ENCODE measurements around the gene CEP19.
A peak's percentile ranks its signal among the peaks of the same experiment; 100 is the strongest.
"Not testable (repeated sequence)": the region's sequence is repeated elsewhere in the genome, so short reads cannot be mapped to it uniquely, and the experiment has no call there.

The CEP19 gene

DNA sequence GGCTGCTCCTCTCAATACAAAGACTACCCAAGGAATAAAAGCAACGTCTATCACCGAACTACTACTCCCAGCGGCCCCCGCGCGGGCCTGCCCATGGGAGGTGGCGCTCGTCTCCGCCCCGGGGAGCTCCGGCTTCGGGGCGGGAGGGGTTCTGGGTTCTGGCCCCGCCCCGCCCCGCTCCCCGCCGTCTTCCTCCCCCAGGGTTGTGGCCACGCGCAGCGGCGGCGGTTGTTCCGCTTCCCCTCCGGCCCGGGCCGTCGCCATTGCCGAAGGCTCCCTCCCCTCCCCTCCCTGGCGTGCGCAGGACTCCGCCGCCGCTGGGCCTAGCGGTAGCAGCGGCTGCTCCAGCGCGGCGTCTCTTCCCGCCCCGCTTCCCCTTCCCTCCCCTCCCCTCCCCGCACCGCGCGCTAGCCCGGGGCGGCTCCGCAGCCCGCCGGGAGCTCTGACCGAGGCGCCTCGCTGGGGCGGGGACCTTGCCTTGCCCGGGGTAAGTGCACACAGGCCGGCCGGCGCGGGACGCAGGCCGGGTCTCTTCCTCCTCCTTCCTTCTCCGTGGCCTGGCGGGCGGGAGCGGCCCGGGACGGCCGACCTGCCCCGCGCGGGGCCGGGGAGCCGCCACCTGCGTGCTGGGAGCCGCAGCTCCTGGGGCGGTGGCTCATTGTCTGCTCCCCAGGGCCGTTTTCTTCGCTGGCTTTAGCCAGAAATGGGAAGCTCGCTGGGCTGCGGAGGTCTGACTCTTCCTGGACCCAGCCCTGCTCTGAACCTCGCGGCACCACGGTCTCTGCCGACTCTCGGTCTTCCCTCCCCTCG, 27.8 kb upstream of the CEP19 start, which contains the start of gene PAK2:
Gene PAK2 (plus strand): TSS at position 187 of the 810 bp plus-strand sequence. CDS start 42,790 bp downstream, outside the sequence.
- H3K9me3 ChIP-seq (ENCODE audit: control insufficient read depth, low read length) = no peaks in the 10 kb centered on the region

DNA sequence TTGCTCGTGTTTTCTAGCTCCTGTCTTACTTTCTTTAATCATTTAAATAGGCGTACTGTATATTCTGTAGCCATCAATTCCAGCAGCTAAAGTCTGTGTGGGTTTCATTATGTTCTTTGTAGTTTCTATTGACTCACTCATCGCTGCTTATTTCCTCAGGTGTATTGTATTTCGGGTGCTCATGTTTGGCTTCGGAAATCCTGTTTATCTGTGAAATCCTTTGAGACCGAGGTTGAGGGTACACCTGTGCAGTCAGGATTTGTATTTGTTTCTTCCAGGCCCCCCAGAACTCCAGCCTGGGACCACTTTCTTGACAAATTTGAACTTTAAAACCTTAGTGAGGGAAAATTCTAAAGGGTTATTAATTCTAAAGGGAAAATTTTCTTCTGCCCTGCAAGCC, 25.6 kb upstream of the CEP19 start:
- Histone ChIP-seq H3K27me3 (replicated peaks; ENCODE audit: control insufficient read depth, insufficient read depth, low read length) (no peaks in the 10 kb centered on the region), H3K9me3 (ENCODE audit: control insufficient read depth, low read length) (no peaks in the 10 kb centered on the region), H3K9ac (ENCODE audit: low read length) (no peak overlapping the region), H3K4me1 (ENCODE audit: control insufficient read depth, insufficient read depth, low read length) (peaks cover 15% of the 10 kb centered on the region), H3K36me3 (ENCODE audit: control insufficient read depth, insufficient read depth, low read length, severe bottlenecking) (no peaks in the 10 kb centered on the region), H3K4me3 (ENCODE audit: low read length) (no peak overlapping the region)
- DNase-seq (ENCODE audit: low read depth) = no peak

More for the DNA sequence above, 27.8 kb upstream of the CEP19 start, which contains the start of gene PAK2:
- H3K36me3 ChIP-seq (ENCODE audit: control insufficient read depth, insufficient read depth, low read length, severe bottlenecking) = no peaks in the 10 kb centered on the region
- peak within 1 kb of the TSS; percentile 97 for H3K9ac ChIP-seq (ENCODE audit: low read length)
- H3K4me3 ChIP-seq (ENCODE audit: low read length) = peak within 1 kb of the TSS; percentile 97
- DNase-seq (ENCODE audit: low read depth) = peak; percentile 96
- peaks cover 20% of the 10 kb centered on the region for H3K4me1 ChIP-seq (ENCODE audit: control insufficient read depth, insufficient read depth, low read length)
- no peaks in the 10 kb centered on the region for H3K27me3 ChIP-seq (replicated peaks; ENCODE audit: control insufficient read depth, insufficient read depth, low read length)

DNA sequence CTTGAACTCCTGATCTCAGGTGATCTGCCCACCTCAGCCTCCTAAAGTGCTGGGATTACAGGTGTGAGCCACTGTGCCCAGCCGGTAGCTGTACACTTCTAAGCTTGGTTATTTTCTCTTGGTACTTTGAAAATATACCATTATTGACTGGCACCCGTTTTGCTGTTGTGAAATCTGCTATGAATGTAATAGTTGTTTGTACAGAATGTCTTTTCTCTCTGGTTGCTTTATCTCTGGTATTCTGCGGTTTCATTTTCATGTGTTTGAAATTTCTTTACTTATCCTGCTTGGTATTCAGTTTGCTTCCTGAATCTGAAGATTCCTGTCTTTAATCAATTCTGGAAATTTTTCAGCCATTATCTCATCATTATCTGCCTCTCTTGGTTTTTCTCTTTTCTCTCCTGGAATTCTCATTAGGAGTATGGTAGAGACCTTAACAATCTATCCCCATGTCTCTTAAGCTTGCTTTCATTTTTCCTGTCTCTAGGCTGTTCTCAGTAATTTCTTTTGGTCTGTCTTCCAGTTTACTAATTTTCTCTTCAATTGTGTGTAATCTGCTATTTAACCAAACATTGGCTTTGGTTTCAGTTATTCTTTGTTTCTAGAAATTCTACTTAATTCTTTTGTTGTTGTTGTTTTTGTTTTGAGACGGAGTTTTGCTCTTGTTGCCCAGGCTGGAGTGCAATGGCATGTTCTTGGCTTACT, 24.8 kb upstream of the CEP19 start:
- H3K4me1 ChIP-seq (ENCODE audit: control insufficient read depth, insufficient read depth, low read length) = peaks cover 9% of the 10 kb centered on the region
- no peaks in the 10 kb centered on the region for H3K36me3 ChIP-seq (ENCODE audit: control insufficient read depth, insufficient read depth, low read length, severe bottlenecking)
- no peak overlapping the region for H3K9ac ChIP-seq (ENCODE audit: low read length)
- no peaks in the 10 kb centered on the region for H3K9me3 ChIP-seq (ENCODE audit: control insufficient read depth, low read length)
- no peaks in the 10 kb centered on the region for H3K27me3 ChIP-seq (replicated peaks; ENCODE audit: control insufficient read depth, insufficient read depth, low read length)
- H3K4me3 ChIP-seq (ENCODE audit: low read length) = no peak overlapping the region
- no peak for DNase-seq (ENCODE audit: low read depth)

- Histone ChIP-seq H3K4me3 (ENCODE audit: low read length) (no peak overlapping the region), H3K9ac (ENCODE audit: low read length) (no peak overlapping the region), H3K9me3 (ENCODE audit: control insufficient read depth, low read length) (no peaks in the 10 kb centered on the region), H3K4me1 (ENCODE audit: control insufficient read depth, insufficient read depth, low read length) (peaks cover 3% of the 10 kb centered on the region), H3K27me3 (replicated peaks; ENCODE audit: control insufficient read depth, insufficient read depth, low read length) (no peaks in the 10 kb centered on the region), H3K36me3 (ENCODE audit: control insufficient read depth, insufficient read depth, low read length, severe bottlenecking) (no peaks in the 10 kb centered on the region)
- peak; percentile 27 for DNase-seq (ENCODE audit: low read depth)
Measured at GRCh38 chr3:196735751-196736150, 23.7 kb upstream of the CEP19 start.

DNA sequence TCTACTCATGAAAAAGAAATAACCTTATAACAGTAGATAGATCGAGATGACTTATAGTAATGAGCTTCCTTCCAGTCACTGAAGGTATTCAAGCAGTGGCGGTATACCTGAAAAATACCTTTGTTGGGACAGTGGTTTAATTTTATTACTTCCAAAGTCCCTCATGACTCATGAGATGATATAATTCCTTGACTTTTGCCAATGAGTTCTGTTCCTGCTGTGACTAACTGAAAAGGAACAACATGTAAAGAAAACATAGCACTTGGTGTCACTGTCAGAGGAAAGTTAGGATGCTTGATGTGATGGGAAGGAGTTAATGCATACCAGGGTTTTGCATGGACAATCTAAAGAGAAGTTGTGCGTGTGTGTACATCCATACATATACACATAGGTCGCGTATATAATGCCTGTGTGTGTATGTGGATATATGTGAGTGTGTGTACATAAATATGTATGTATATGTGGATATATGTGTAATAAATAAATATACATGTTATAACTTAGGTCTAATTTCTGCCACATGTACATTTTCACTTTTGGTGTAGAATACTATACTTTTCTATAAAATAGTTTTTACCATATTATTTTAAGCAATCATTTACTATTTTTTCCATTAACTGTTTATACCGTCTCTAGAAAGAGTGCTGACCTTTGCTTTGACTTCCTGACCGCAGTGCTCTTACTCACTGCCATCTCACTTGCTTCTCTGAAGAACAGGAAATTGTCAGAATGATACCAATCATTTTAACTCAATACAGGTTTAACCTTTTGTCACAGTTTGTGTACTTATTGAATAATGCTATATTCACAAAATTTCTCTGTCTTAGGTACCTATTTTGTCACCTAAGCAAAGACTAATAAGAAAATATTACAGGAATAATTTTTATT, 15.0 kb upstream of the CEP19 start:
- H3K4me1 ChIP-seq (ENCODE audit: control insufficient read depth, insufficient read depth, low read length) = peaks cover 4% of the 10 kb centered on the region
- no peak overlapping the region for H3K4me3 ChIP-seq (ENCODE audit: low read length)
- peak; percentile 30 for DNase-seq (ENCODE audit: low read depth)
- peaks cover 17% of the 10 kb centered on the region for H3K36me3 ChIP-seq (ENCODE audit: control insufficient read depth, insufficient read depth, low read length, severe bottlenecking)
- H3K27me3 ChIP-seq (replicated peaks; ENCODE audit: control insufficient read depth, insufficient read depth, low read length) = no peaks in the 10 kb centered on the region
- no peak overlapping the region for H3K9ac ChIP-seq (ENCODE audit: low read length)
- H3K9me3 ChIP-seq (ENCODE audit: control insufficient read depth, low read length) = no peaks in the 10 kb centered on the region

- Histone ChIP-seq H3K27me3 (replicated peaks; ENCODE audit: control insufficient read depth, insufficient read depth, low read length) (no peaks in the 10 kb centered on the region), H3K36me3 (ENCODE audit: control insufficient read depth, insufficient read depth, low read length, severe bottlenecking) (peaks cover 16% of the 10 kb centered on the region), H3K4me1 (ENCODE audit: control insufficient read depth, insufficient read depth, low read length) (no peaks in the 10 kb centered on the region), H3K4me3 (ENCODE audit: low read length) (no peak overlapping the region), H3K9me3 (ENCODE audit: control insufficient read depth, low read length) (no peaks in the 10 kb centered on the region), H3K9ac (ENCODE audit: low read length) (no peak overlapping the region)
- DNase-seq (ENCODE audit: low read depth) = no peak
Measured at GRCh38 chr3:196721097-196721496, 9.0 kb upstream of the CEP19 start.

GRCh38 chr3:196717162-196717561, 5.1 kb upstream of the CEP19 start:
- not testable (repeated sequence) for H3K27me3 ChIP-seq (replicated peaks; ENCODE audit: control insufficient read depth, insufficient read depth, low read length); H3K4me1 ChIP-seq (ENCODE audit: control insufficient read depth, insufficient read depth, low read length); H3K9me3 ChIP-seq (ENCODE audit: control insufficient read depth, low read length); H3K9ac ChIP-seq (ENCODE audit: low read length); H3K36me3 ChIP-seq (ENCODE audit: control insufficient read depth, insufficient read depth, low read length, severe bottlenecking); H3K4me3 ChIP-seq (ENCODE audit: low read length); DNase-seq (ENCODE audit: low read depth)

GRCh38 chr3:196712514-196713413, 714 bp upstream of the CEP19 start:
- peak overlapping the region; percentile 86 for H3K4me3 ChIP-seq (ENCODE audit: low read length)
- H3K27me3 ChIP-seq (replicated peaks; ENCODE audit: control insufficient read depth, insufficient read depth, low read length) = no peaks in the 10 kb centered on the region
- H3K9me3 ChIP-seq (ENCODE audit: control insufficient read depth, low read length) = no peaks in the 10 kb centered on the region
- DNase-seq (ENCODE audit: low read depth) = peak; percentile 92
- H3K36me3 ChIP-seq (ENCODE audit: control insufficient read depth, insufficient read depth, low read length, severe bottlenecking) = no peaks in the 10 kb centered on the region
- peaks cover 12% of the 10 kb centered on the region for H3K4me1 ChIP-seq (ENCODE audit: control insufficient read depth, insufficient read depth, low read length)
- H3K9ac ChIP-seq (ENCODE audit: low read length) = peak overlapping the region; percentile 91

DNA sequence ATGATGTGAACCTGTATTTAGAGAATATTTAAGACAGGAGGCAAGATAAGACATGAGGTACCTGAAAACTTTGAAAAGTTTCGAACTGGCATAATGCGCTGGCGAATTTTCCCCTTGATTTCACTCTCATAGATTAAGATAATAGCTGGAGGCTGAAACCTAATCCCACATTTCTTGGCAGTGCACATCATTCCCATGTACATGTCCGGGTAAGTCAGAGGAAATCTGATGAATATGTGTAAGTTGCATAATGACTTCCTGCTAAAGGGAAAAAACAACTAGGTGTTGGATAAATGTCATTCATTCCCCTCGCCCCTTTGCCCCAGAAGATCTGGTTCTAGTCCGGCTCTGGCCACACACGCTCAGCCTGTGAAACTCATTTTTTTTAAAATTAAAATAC, 3.6 kb downstream of the CEP19 start:
- Histone ChIP-seq H3K36me3 (ENCODE audit: control insufficient read depth, insufficient read depth, low read length, severe bottlenecking) (no peaks in the 10 kb centered on the region), H3K4me1 (ENCODE audit: control insufficient read depth, insufficient read depth, low read length) (peaks cover 11% of the 10 kb centered on the region), H3K9ac (ENCODE audit: low read length) (no peak overlapping the region), H3K27me3 (replicated peaks; ENCODE audit: control insufficient read depth, insufficient read depth, low read length) (no peaks in the 10 kb centered on the region), H3K4me3 (ENCODE audit: low read length) (no peak overlapping the region), H3K9me3 (ENCODE audit: control insufficient read depth, low read length) (no peaks in the 10 kb centered on the region)
- no peak for DNase-seq (ENCODE audit: low read depth)

DNA sequence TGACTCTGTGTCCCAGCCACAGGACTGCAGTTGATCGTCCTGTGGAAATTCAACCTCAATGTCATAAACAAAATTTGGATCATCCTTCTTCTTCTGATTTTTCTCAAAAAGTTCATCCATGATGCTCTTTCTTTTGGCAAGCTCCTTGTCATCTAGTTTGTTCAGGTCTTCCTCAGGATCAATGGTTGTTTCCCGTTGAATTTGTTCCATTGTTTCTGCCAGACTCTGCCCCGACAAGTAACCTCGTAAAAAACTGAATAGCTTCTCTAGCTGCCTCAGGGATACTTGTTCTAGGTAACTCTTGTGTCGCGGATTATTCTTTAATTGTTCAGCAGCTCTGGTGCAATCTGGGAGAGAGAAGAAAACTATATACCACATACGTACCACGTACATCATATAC, 4.5 kb downstream of the CEP19 start:
- Histone ChIP-seq H3K36me3 (ENCODE audit: control insufficient read depth, insufficient read depth, low read length, severe bottlenecking) (no peaks in the 10 kb centered on the region), H3K4me1 (ENCODE audit: control insufficient read depth, insufficient read depth, low read length) (peaks cover 5% of the 10 kb centered on the region), H3K9me3 (ENCODE audit: control insufficient read depth, low read length) (no peaks in the 10 kb centered on the region), H3K27me3 (replicated peaks; ENCODE audit: control insufficient read depth, insufficient read depth, low read length) (no peaks in the 10 kb centered on the region), H3K9ac (ENCODE audit: low read length) (no peak overlapping the region), H3K4me3 (ENCODE audit: low read length) (no peak overlapping the region)
- DNase-seq (ENCODE audit: low read depth) = no peak
